HG03280 (cell line): ENCODE results near the gene BLVRA.

Experiments
- ATAC-seq: cut with Tn5 transposase; IDR thresholded peaks from one replicate; pipeline ENCODE4 v1.9.1; 2021; ENCODE audit warnings: mild to moderate bottlenecking, moderate library complexity; ENCODE audit not compliant: unreplicated experiment

Gene BLVRA

GRCh38 chr7:43855176-43855575, 96.7 kb downstream of the BLVRA start:
- ATAC-seq = no peak

GRCh38 chr7:43856316-43856715, 97.8 kb downstream of the BLVRA start:
- no peak for ATAC-seq
